Suppressor macrophage (primary cell): ENCODE measurements around the gene STAT6.
A peak's percentile ranks its signal among the peaks of the same experiment; 100 is the strongest.

ENCODE experiments used
- DNase-seq, 4 experiments: peaks; one replicate each; pipeline ENCODE4 v3.0.0-alpha.2; 2020 to 2022

STAT6 gene

GRCh38 chr12:57047981-57048380 is 63.2 kb downstream of the STAT6 start:
- DNase-seq: no peak

GRCh38 chr12:57046947-57047890 is 63.9 kb downstream of the STAT6 start:
- DNase-seq: peak; percentile 39 to 69 (median 64)

GRCh38 chr12:57046086-57046791 is 64.9 kb downstream of the STAT6 start:
- DNase-seq: peak; percentile 38 to 63 (median 57)
